ENCODE measurements around the gene FGL2.

DNA sequence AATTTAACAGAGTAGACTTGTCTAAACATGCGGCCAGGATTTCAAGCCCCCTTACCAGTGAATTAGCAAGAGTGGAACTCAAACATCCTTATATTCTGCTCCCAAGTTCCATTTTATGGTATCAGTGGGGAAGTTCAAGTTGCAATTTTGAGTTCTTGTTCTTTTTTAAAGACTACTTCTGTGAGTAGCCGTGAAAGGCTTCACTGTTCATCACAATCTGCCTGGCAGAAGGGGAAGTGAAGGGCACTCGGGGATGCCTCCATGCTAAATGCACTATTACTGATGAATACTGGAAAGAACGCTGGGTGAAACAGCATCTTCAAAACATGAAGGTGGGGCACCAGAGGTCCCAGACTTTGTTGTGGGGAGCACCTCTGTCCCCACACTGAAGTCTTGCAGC is 22.4 kb upstream of the FGL2 start:
- TF ChIP-seq, protein P1, sequence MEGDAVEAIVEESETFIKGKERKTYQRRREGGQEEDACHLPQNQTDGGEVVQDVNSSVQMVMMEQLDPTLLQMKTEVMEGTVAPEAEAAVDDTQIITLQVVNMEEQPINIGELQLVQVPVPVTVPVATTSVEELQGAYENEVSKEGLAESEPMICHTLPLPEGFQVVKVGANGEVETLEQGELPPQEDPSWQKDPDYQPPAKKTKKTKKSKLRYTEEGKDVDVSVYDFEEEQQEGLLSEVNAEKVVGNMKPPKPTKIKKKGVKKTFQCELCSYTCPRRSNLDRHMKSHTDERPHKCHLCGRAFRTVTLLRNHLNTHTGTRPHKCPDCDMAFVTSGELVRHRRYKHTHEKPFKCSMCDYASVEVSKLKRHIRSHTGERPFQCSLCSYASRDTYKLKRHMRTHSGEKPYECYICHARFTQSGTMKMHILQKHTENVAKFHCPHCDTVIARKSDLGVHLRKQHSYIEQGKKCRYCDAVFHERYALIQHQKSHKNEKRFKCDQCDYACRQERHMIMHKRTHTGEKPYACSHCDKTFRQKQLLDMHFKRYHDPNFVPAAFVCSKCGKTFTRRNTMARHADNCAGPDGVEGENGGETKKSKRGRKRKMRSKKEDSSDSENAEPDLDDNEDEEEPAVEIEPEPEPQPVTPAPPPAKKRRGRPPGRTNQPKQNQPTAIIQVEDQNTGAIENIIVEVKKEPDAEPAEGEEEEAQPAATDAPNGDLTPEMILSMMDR (conservative IDR thresholded peaks at IDR 0.05; ENCODE audit: low read length): no peak
- no peak for TF ChIP-seq EZH2phosphoT487 (IDR thresholded peaks at IDR 0.05; ENCODE audit: borderline replicate concordance, low read depth, low read length)
